GM12892 (cell line): Measurements from ENCODE around the gene CACNA1G.

Source experiments
- POLR2A ChIP-seq: IDR thresholded peaks from 2 replicates; pipeline ENCODE4 v1.6.1; 2011; ENCODE audit warnings: low read depth, low read length, control low read depth
- POLR2AphosphoS5 ChIP-seq: IDR thresholded peaks from 2 replicates; pipeline ENCODE4 v1.6.1; 2011; ENCODE audit warnings: low read depth, low read length, control low read depth

- TF ChIP-seq POLR2A (no peak), POLR2AphosphoS5 (no peak)
Observed at GRCh38 chr17:50640686-50641351, 80.3 kb downstream of the CACNA1G start.
